COR-L47 (cell line): ENCODE data around the gene CCS.
"Not testable (repeated sequence)": the region's sequence is repeated elsewhere in the genome, so short reads cannot be mapped to it uniquely, and the experiment has no call there.

Experiments used
- DNase-seq: peaks from one replicate; lab custom pipeline; 2025; lab: John Stamatoyannopoulos, UW

The CCS gene

GRCh38 chr11:66561178-66561974 is 31.6 kb upstream of the CCS start:
- DNase-seq = no peak

- no peak for DNase-seq
These were observed 31.1 kb upstream of the CCS start for GRCh38 chr11:66561975-66562248.

- no peak for DNase-seq
These were observed 30.7 kb upstream of the CCS start for GRCh38 chr11:66562275-66562674.

- DNase-seq = no peak
These were observed 29.9 kb upstream of the CCS start for GRCh38 chr11:66562907-66563583.

- no peak for DNase-seq
These were observed 29.2 kb upstream of the CCS start for GRCh38 chr11:66563832-66564231.

- no peak for DNase-seq
These were observed 28.4 kb upstream of the CCS start for GRCh38 chr11:66564538-66564937.

GRCh38 chr11:66564984-66565383 is 28.0 kb upstream of the CCS start:
- DNase-seq = no peak

- no peak for DNase-seq
These were observed 26.8 kb upstream of the CCS start for GRCh38 chr11:66566221-66566620.

GRCh38 chr11:66567787-66568123 is 25.2 kb upstream of the CCS start:
- no peak for DNase-seq

- peak; percentile 71 for DNase-seq
These were observed 24.7 kb upstream of the CCS start, which contains the start of gene CTSF for GRCh38 chr11:66568124-66568916. Gene CTSF, minus strand, starts transcription at chr11:66568606. Its CDS starts 120 bp downstream, at chr11:66568486.

- DNase-seq = no peak
These were observed 23.9 kb upstream of the CCS start for GRCh38 chr11:66569076-66569475.

GRCh38 chr11:66570079-66570849 is 22.7 kb upstream of the CCS start:
- no peak for DNase-seq

GRCh38 chr11:66570850-66571180 is 22.2 kb upstream of the CCS start:
- no peak for DNase-seq

- peak; percentile 55 for DNase-seq
These were observed 13.9 kb upstream of the CCS start for GRCh38 chr11:66579017-66579606.

- DNase-seq = no peak
These were observed 12.2 kb upstream of the CCS start for GRCh38 chr11:66580803-66581202.

- DNase-seq = no peak
These were observed 11.7 kb upstream of the CCS start for GRCh38 chr11:66581261-66581660.

- not testable (repeated sequence) for DNase-seq
These were observed 10.3 kb upstream of the CCS start for GRCh38 chr11:66582565-66583147.

GRCh38 chr11:66585447-66585846 is 7.5 kb upstream of the CCS start:
- not testable (repeated sequence) for DNase-seq

GRCh38 chr11:66586136-66586535 is 6.8 kb upstream of the CCS start:
- no peak for DNase-seq

GRCh38 chr11:66589315-66589714 is 3.7 kb upstream of the CCS start:
- DNase-seq = not testable (repeated sequence)

- DNase-seq = no peak
These were observed 2.8 kb upstream of the CCS start for GRCh38 chr11:66589996-66590675.
